ENCODE data around the gene TMPRSS11E.

DNA sequence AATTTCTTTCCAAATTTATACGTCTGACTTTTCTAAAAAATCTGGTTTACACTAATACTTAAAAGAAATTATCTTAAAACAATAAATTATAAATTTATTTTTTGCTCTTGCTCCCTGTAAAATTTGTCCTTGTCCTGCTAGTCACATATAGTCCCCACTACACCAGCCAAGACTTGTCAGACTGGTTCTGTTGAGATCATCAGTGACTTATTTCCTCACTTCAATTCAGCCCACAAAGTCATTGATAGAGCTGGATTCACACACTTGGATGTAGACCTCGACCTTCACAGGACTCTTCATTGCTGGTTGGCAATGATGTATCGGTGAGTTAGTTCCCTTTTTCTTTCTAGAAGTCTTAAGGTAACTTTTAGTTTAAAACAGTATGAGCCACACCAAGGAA, at the start of gene TMPRSS11E:
- TF ChIP-seq, protein P1, sequence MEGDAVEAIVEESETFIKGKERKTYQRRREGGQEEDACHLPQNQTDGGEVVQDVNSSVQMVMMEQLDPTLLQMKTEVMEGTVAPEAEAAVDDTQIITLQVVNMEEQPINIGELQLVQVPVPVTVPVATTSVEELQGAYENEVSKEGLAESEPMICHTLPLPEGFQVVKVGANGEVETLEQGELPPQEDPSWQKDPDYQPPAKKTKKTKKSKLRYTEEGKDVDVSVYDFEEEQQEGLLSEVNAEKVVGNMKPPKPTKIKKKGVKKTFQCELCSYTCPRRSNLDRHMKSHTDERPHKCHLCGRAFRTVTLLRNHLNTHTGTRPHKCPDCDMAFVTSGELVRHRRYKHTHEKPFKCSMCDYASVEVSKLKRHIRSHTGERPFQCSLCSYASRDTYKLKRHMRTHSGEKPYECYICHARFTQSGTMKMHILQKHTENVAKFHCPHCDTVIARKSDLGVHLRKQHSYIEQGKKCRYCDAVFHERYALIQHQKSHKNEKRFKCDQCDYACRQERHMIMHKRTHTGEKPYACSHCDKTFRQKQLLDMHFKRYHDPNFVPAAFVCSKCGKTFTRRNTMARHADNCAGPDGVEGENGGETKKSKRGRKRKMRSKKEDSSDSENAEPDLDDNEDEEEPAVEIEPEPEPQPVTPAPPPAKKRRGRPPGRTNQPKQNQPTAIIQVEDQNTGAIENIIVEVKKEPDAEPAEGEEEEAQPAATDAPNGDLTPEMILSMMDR (IDR thresholded peaks at IDR 0.05): no peak
- TF ChIP-seq POLR2A (IDR thresholded peaks at IDR 0.05) (no peak), POLR2AphosphoS5 (IDR thresholded peaks at IDR 0.05) (no peak)
